SK-N-SH (cell line): Measurements from ENCODE around the gene LIMS2. TPM values are rescaled to one million over a fixed set of nuclear protein-coding genes. Genes with fewer than 3 reads are reported as not detected.

Source experiments
- CTCF ChIA-PET: fragments of 300-600, 350-600 bp; formaldehyde crosslinking; extraction: SDS; loops from one replicate; lab custom pipeline; 2021; lab: Yijun Ruan, JAX
- POLR2A ChIA-PET: fragments of 350-600 bp; sonication (Branson Sonifier 250); formaldehyde crosslinking; extraction: SDS; loops from one replicate; lab custom pipeline; 2020; ENCODE audit warnings: antibody characterized with exemption, inconsistent platforms; lab: Yijun Ruan, JAX
- DNase-seq: peaks from one replicate; pipeline ENCODE4 v3.0.0; 2012
- H2AFZ ChIP-seq: fragments of 200-600 bp; sonication (generic); 2 replicates; pipeline ENCODE4 v1.8.1; 2016; ENCODE audit warnings: antibody characterized with exemption, mild to moderate bottlenecking, low read depth
- H3F3A ChIP-seq: fragments of 200-600 bp; sonication (generic); replicated peaks from 2 replicates; pipeline ENCODE3; 2016; ENCODE audit warnings: antibody characterized with exemption, mild to moderate bottlenecking; ENCODE audit not compliant: insufficient read depth
- H3K27ac ChIP-seq, 2 experiments: fragments of 200-500 bp in 1 of 2; fragments of 200-600 bp in 1 of 2; sonication (Bioruptor generic) in 1 of 2; sonication (generic), shearing (Covaris generic) in 1 of 2; 2 replicates each; pipeline versions ENCODE4 v1.5.1 to v1.6.1; 2014 to 2016; ENCODE audit warnings: low read depth in 2 of 2, inconsistent platforms in 1 of 2, low read length in 1 of 2, mild to moderate bottlenecking in 1 of 2, mixed read lengths in 1 of 2
- H3K27me3 ChIP-seq: fragments of 200-600 bp; sonication (generic), shearing (Covaris generic); 2 replicates; pipeline ENCODE4 v1.6.1; 2016; ENCODE audit warnings: mixed run types; ENCODE audit not compliant: insufficient read depth
- H3K36me3 ChIP-seq, 2 experiments: fragments of 200-500 bp in 1 of 2; fragments of 200-600 bp in 1 of 2; sonication (Bioruptor generic) in 1 of 2; sonication (generic) in 1 of 2; replicated peaks in 1 of 2; 2 replicates each; pipeline versions ENCODE3 to v1.5.1; 2014 to 2016; ENCODE audit warnings: low read length in 1 of 2, mild to moderate bottlenecking in 1 of 2; ENCODE audit not compliant: insufficient read depth in 2 of 2, control insufficient read depth in 1 of 2
- H3K4me1 ChIP-seq, 2 experiments: fragments of 200-500 bp in 1 of 2; fragments of 200-600 bp in 1 of 2; sonication (Bioruptor generic) in 1 of 2; sonication (generic), shearing (Covaris generic) in 1 of 2; 2 replicates each; pipeline versions ENCODE4 v1.5.1 to v1.6.1; 2014 to 2016; ENCODE audit warnings: low read depth in 1 of 2, low read length in 1 of 2, mixed run types in 1 of 2; ENCODE audit not compliant: insufficient read depth in 2 of 2, control insufficient read depth in 1 of 2
- H3K4me2 ChIP-seq: fragments of 200-600 bp; sonication (generic), shearing (Covaris generic); 2 replicates; pipeline ENCODE4 v1.6.1; 2017; ENCODE audit warnings: mixed run types
- H3K4me3 ChIP-seq, 2 experiments: fragments of 200-500 bp in 1 of 2; fragments of 200-600 bp in 1 of 2; sonication (Bioruptor generic) in 1 of 2; sonication (generic), shearing (Covaris generic) in 1 of 2; 2 replicates each; pipeline versions ENCODE4 v1.5.1 to v1.8.1; 2014 to 2016; ENCODE audit warnings: low read depth in 2 of 2, inconsistent platforms in 1 of 2, low read length in 1 of 2, mild to moderate bottlenecking in 1 of 2, mixed read lengths in 1 of 2, moderate library complexity in 1 of 2
- H3K79me2 ChIP-seq: fragments of 200-600 bp; sonication (generic); 2 replicates; pipeline ENCODE4 v1.8.1; 2017; ENCODE audit warnings: mild to moderate bottlenecking; ENCODE audit not compliant: insufficient read depth
- H3K9ac ChIP-seq: fragments of 200-600 bp; sonication (generic); 2 replicates; pipeline ENCODE4 v1.6.1; 2017; ENCODE audit warnings: mixed run types
- H3K9me2 ChIP-seq: fragments of 200-600 bp; sonication (generic); 2 replicates; pipeline ENCODE4 v1.6.1; 2017; ENCODE audit warnings: mixed run types
- H3K9me3 ChIP-seq: fragments of 200-600 bp; sonication (generic); 2 replicates; pipeline ENCODE4 v1.6.1; 2017; ENCODE audit warnings: mixed run types, mild to moderate bottlenecking, moderate library complexity
- H4K20me1 ChIP-seq: fragments of 200-600 bp; sonication (generic); 2 replicates; pipeline ENCODE4 v1.6.1; 2017; ENCODE audit warnings: mild to moderate bottlenecking, mixed run types; ENCODE audit not compliant: insufficient read depth
- CHD2 ChIP-seq: fragments of 150-350 bp; IDR thresholded peaks from 2 replicates; pipeline ENCODE4 v1.6.1; 2018; ENCODE audit warnings: low read length; ENCODE audit not compliant: partially characterized antibody
- ELF1 ChIP-seq: IDR thresholded peaks from 2 replicates; pipeline ENCODE4 v1.4.0; 2012
- EZH2phosphoT487 ChIP-seq: fragments of 200-600 bp; sonication (generic); IDR thresholded peaks from 2 replicates; pipeline ENCODE4 v1.6.1; 2017; ENCODE audit warnings: low read depth, mixed run types, mild to moderate bottlenecking, antibody characterized with exemption, moderate library complexity, borderline replicate concordance
- FOSL2 ChIP-seq: IDR thresholded peaks from 2 replicates; pipeline ENCODE4 v1.4.0; 2012; ENCODE audit warnings: low read depth, mild to moderate bottlenecking, moderate library complexity, borderline replicate concordance
- FOXM1 ChIP-seq: IDR thresholded peaks from 2 replicates; pipeline ENCODE4 v1.4.0; 2012; ENCODE audit warnings: low read depth, mild to moderate bottlenecking
- GABPA ChIP-seq: IDR thresholded peaks from 2 replicates; pipeline ENCODE4 v1.4.0; 2012; ENCODE audit warnings: low read depth, mild to moderate bottlenecking
- JUND ChIP-seq: IDR thresholded peaks from 2 replicates; pipeline ENCODE4 v1.4.0; 2012
- MXI1 ChIP-seq: IDR thresholded peaks from 2 replicates; pipeline ENCODE4 v1.6.1; 2012; ENCODE audit warnings: mild to moderate bottlenecking, low read depth, low read length, improper control_type of control experiment
- NFIC ChIP-seq: IDR thresholded peaks from 2 replicates; pipeline ENCODE4 v1.4.0; 2012; ENCODE audit warnings: borderline replicate concordance
- NRF1 ChIP-seq: IDR thresholded peaks from 2 replicates; pipeline ENCODE4 v1.6.1; 2012; ENCODE audit warnings: low read depth, mild to moderate bottlenecking, low read length
- PBX3 ChIP-seq: IDR thresholded peaks from 2 replicates; pipeline ENCODE4; 2012
- RAD21 ChIP-seq: IDR thresholded peaks from 2 replicates; pipeline ENCODE4 v1.6.1; 2012; ENCODE audit warnings: mild to moderate bottlenecking, low read length
- RCOR1 ChIP-seq: fragments of 150-350 bp; IDR thresholded peaks from 2 replicates; pipeline ENCODE4 v1.6.1; 2017; ENCODE audit warnings: antibody characterized with exemption, low read length
- RFX5 ChIP-seq: IDR thresholded peaks from 2 replicates; pipeline ENCODE4 v1.6.1; 2012; ENCODE audit warnings: mild to moderate bottlenecking, improper control_type of control experiment, low read length
- RXRA ChIP-seq: IDR thresholded peaks from 2 replicates; pipeline ENCODE4 v1.4.0; 2012; ENCODE audit warnings: low read depth, mild to moderate bottlenecking, borderline replicate concordance
- SIN3A ChIP-seq: IDR thresholded peaks from 2 replicates; pipeline ENCODE4 v1.6.1; 2012; ENCODE audit warnings: low read depth, mild to moderate bottlenecking, low read length, moderate library complexity, borderline replicate concordance
- SMC3 ChIP-seq: IDR thresholded peaks from 2 replicates; pipeline ENCODE4 v1.6.1; 2012; ENCODE audit warnings: low read depth, low read length, improper control_type of control experiment
- TCF12 ChIP-seq: IDR thresholded peaks from 2 replicates; pipeline ENCODE4 v1.4.0; 2012
- TEAD4 ChIP-seq: IDR thresholded peaks from 2 replicates; pipeline ENCODE4 v1.4.0; 2012; ENCODE audit warnings: mild to moderate bottlenecking, borderline replicate concordance; ENCODE audit not compliant: insufficient read depth
- USF1 ChIP-seq: IDR thresholded peaks from 2 replicates; pipeline ENCODE4 v1.4.0; 2012; ENCODE audit warnings: low read depth, borderline replicate concordance
- YY1 ChIP-seq: IDR thresholded peaks from 2 replicates; pipeline ENCODE4 v1.4.0; 2012; ENCODE audit warnings: low read depth, mild to moderate bottlenecking
- WGBS: methylation state at CpG from one replicate; pipeline ENCODE4 v1.1.6; 2017; ENCODE audit warnings: low lambda C conversion rate; 5-methylcytosine and 5-hydroxymethylcytosine counted together
- polyA plus RNA-seq, 3 experiments: library from polyadenylated mRNA; depleted of rRNA; stranded (reverse); fragments of >200 nt; gene quantifications; 2 replicates each; pipeline ENCODE4 v1.2.3, GENCODE V29; 2012
- TF ChIP-seq, protein P1 (sequence below): fragments of 200-600 bp; sonication (generic); IDR thresholded peaks from 2 replicates; pipeline ENCODE4 v1.6.1; 2017; ENCODE audit warnings: antibody characterized with exemption, mild to moderate bottlenecking, moderate library complexity
- TF ChIP-seq, protein P2 (sequence below): IDR thresholded peaks from 2 replicates; pipeline ENCODE4 v1.4.0; 2012; ENCODE audit warnings: low read depth, borderline replicate concordance
- TF ChIP-seq, protein P3 (sequence below): IDR thresholded peaks from 2 replicates; pipeline ENCODE4 v1.4.0; 2012; ENCODE audit warnings: low read depth
- TF ChIP-seq, protein P4 (sequence below): IDR thresholded peaks from 2 replicates; pipeline ENCODE4 v1.6.1; 2012; ENCODE audit warnings: mild to moderate bottlenecking, low read depth, low read length, moderate library complexity

Gene LIMS2
- polyA plus RNA-seq, 1 of the 3 experiments (the other 2 are of a cell fraction) = 2.7 TPM

DNA sequence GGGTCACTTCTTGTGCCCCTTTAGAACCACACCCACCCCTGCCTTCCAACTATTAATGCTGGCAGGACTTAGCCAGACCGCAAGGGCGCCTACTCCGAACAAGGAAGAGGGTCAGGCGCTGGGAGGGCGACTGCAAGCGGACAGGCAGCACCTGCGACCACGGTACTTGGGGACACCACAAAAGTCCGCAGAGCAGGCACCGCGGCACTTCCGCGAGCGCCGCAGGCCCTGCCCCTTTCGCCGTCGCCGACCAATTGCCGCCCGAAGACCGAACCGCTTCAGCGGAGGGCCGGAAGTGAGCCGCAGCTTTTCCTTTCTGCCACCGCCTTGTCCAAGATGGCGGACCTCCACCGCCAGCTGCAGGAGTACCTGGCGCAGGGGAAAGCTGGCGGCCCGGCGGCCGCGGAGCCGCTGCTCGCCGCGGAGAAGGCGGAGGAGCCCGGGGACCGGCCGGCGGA lies 25.9 kb upstream of the LIMS2 start, which contains the start of gene SFT2D3:
TSS of gene SFT2D3 (plus strand) at position 305 of the 458 bp plus-strand sequence. CDS start at position 337, 32 bp downstream.
- H3K36me3 ChIP-seq = peaks cover 21 to 37% of the 10 kb centered on the region in 2 experiments
- H3K27ac ChIP-seq = peak within 1 kb of the TSS; percentile 64 to 95
- peaks cover 30% of the 10 kb centered on the region for H3K79me2 ChIP-seq
- CTCF ChIA-PET = interaction anchor here (0.7 to 4.8 kb wide), 2 partner anchors 51 to 110 kb away, joined by 3 to 19 read pairs; no protein-coding TSS in a partner anchor
- peak within 1 kb of the TSS; percentile 97 for H3K4me2 ChIP-seq
- H2AFZ ChIP-seq = peak within 1 kb of the TSS; percentile 82
- POLR2A ChIA-PET = interaction anchor here (0.6 to 1.3 kb wide), 5 partner anchors 9 to 175 kb away, joined by 3 to 7 read pairs (median 5); partner anchors contain the start of gene IWS1
- peak within 1 kb of the TSS; percentile 60 to 81 for H3K4me3 ChIP-seq
- no CpG with 5 or more reads among the region's 44 CpGs for WGBS
- DNase-seq = peak; percentile 95
- H3K4me1 ChIP-seq = peaks cover 6 to 16% of the 10 kb centered on the region in 2 experiments; a peak in 3 of 4 replicates
- peak within 1 kb of the TSS; percentile 75 for H3K9ac ChIP-seq
- H3K9me3 ChIP-seq = no peaks in the 10 kb centered on the region
- H4K20me1 ChIP-seq = no peaks in the 10 kb centered on the region
- H3K27me3 ChIP-seq = no peaks in the 10 kb centered on the region
- H3K9me2 ChIP-seq = no peaks in the 10 kb centered on the region
- H3F3A ChIP-seq = peaks cover 24% of the 10 kb centered on the region
- TF ChIP-seq SMC3 = no peak
- TF ChIP-seq, protein P1, sequence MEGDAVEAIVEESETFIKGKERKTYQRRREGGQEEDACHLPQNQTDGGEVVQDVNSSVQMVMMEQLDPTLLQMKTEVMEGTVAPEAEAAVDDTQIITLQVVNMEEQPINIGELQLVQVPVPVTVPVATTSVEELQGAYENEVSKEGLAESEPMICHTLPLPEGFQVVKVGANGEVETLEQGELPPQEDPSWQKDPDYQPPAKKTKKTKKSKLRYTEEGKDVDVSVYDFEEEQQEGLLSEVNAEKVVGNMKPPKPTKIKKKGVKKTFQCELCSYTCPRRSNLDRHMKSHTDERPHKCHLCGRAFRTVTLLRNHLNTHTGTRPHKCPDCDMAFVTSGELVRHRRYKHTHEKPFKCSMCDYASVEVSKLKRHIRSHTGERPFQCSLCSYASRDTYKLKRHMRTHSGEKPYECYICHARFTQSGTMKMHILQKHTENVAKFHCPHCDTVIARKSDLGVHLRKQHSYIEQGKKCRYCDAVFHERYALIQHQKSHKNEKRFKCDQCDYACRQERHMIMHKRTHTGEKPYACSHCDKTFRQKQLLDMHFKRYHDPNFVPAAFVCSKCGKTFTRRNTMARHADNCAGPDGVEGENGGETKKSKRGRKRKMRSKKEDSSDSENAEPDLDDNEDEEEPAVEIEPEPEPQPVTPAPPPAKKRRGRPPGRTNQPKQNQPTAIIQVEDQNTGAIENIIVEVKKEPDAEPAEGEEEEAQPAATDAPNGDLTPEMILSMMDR = no peak
- TF ChIP-seq, protein P2, sequence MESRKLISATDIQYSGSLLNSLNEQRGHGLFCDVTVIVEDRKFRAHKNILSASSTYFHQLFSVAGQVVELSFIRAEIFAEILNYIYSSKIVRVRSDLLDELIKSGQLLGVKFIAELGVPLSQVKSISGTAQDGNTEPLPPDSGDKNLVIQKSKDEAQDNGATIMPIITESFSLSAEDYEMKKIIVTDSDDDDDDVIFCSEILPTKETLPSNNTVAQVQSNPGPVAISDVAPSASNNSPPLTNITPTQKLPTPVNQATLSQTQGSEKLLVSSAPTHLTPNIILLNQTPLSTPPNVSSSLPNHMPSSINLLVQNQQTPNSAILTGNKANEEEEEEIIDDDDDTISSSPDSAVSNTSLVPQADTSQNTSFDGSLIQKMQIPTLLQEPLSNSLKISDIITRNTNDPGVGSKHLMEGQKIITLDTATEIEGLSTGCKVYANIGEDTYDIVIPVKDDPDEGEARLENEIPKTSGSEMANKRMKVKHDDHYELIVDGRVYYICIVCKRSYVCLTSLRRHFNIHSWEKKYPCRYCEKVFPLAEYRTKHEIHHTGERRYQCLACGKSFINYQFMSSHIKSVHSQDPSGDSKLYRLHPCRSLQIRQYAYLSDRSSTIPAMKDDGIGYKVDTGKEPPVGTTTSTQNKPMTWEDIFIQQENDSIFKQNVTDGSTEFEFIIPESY = no peak
- TF ChIP-seq RAD21 = no peak
- no peak for TF ChIP-seq USF1
- peak; percentile 65 for TF ChIP-seq CHD2
- no peak for TF ChIP-seq JUND
- TF ChIP-seq SIN3A = no peak; the same call in 1 of the 2 replicates
- TF ChIP-seq, protein P3, sequence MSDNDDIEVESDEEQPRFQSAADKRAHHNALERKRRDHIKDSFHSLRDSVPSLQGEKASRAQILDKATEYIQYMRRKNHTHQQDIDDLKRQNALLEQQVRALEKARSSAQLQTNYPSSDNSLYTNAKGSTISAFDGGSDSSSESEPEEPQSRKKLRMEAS = 0 out of 2 replicates have a peak, but pooled peaks have one; percentile 13
- TF ChIP-seq PBX3 = no peak
- TF ChIP-seq NFIC = no peak
- no peak for TF ChIP-seq TEAD4
- peak; percentile 21; the same call in 1 of the 2 replicates for TF ChIP-seq RCOR1
- TF ChIP-seq FOSL2 = no peak
- TF ChIP-seq YY1 = peak; percentile 94
- no peak for TF ChIP-seq NRF1
- TF ChIP-seq FOXM1 = no peak
- peak; percentile 79 for TF ChIP-seq GABPA
- peak; percentile 91 for TF ChIP-seq ELF1
- no peak for TF ChIP-seq RFX5
- no peak for TF ChIP-seq TCF12
- no peak for TF ChIP-seq RXRA
- TF ChIP-seq EZH2phosphoT487 = no peak
- TF ChIP-seq, protein P4, sequence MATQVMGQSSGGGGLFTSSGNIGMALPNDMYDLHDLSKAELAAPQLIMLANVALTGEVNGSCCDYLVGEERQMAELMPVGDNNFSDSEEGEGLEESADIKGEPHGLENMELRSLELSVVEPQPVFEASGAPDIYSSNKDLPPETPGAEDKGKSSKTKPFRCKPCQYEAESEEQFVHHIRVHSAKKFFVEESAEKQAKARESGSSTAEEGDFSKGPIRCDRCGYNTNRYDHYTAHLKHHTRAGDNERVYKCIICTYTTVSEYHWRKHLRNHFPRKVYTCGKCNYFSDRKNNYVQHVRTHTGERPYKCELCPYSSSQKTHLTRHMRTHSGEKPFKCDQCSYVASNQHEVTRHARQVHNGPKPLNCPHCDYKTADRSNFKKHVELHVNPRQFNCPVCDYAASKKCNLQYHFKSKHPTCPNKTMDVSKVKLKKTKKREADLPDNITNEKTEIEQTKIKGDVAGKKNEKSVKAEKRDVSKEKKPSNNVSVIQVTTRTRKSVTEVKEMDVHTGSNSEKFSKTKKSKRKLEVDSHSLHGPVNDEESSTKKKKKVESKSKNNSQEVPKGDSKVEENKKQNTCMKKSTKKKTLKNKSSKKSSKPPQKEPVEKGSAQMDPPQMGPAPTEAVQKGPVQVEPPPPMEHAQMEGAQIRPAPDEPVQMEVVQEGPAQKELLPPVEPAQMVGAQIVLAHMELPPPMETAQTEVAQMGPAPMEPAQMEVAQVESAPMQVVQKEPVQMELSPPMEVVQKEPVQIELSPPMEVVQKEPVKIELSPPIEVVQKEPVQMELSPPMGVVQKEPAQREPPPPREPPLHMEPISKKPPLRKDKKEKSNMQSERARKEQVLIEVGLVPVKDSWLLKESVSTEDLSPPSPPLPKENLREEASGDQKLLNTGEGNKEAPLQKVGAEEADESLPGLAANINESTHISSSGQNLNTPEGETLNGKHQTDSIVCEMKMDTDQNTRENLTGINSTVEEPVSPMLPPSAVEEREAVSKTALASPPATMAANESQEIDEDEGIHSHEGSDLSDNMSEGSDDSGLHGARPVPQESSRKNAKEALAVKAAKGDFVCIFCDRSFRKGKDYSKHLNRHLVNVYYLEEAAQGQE = peak; percentile 43; the same call in 1 of the 2 replicates
- TF ChIP-seq MXI1 = peak; percentile 29; the same call in 1 of the 2 replicates
